H1 (cell line): ENCODE results near the gene SYNPO. TPM values are rescaled to one million over a fixed set of nuclear protein-coding genes. Genes with fewer than 3 reads are reported as not detected.

Experiments
- CTCF ChIA-PET: fragments of 300-600 bp; sonication (Branson Sonifier 250); formaldehyde crosslinking; loops from one replicate; lab custom pipeline; 2021; ENCODE audit not compliant: partially characterized antibody; lab: Charles Lee
- POLR2A ChIA-PET: fragments of 300-600 bp; sonication (Branson Sonifier 250); formaldehyde crosslinking; loops from one replicate; lab custom pipeline; 2021; ENCODE audit warnings: inconsistent platforms; ENCODE audit not compliant: partially characterized antibody; lab: Charles Lee
- DNase-seq, 2 experiments: peaks; one replicate each; pipeline versions ENCODE4 v3.0.0 to v3.0.0-alpha.2; 2010 to 2022; ENCODE audit warnings: low spot score in 2 of 2, low read depth in 1 of 2, mixed read lengths in 1 of 2
- FAIRE-seq: peaks from 2 replicates; lab custom pipeline; 2011; peaks lifted over from hg19 to GRCh38; lab: Jason Lieb, UNC
- H2AFZ ChIP-seq: 2 replicates; pipeline ENCODE4 v1.8.1; 2012; ENCODE audit warnings: low read length, inconsistent platforms
- H2AK5ac ChIP-seq: 2 replicates; pipeline ENCODE4 v1.6.1; 2013; ENCODE audit warnings: low read depth, low read length
- H2BK120ac ChIP-seq: replicated peaks from 2 replicates; pipeline ENCODE3; 2013; ENCODE audit warnings: low read depth, low read length, inconsistent platforms
- H2BK12ac ChIP-seq: 2 replicates; pipeline ENCODE4 v1.6.1; 2013; ENCODE audit warnings: low read depth, low read length
- H2BK15ac ChIP-seq: 2 replicates; pipeline ENCODE4 v1.6.1; 2013; ENCODE audit warnings: low read length
- H2BK20ac ChIP-seq: 2 replicates; pipeline ENCODE4 v1.6.1; 2013; ENCODE audit warnings: low read length
- H2BK5ac ChIP-seq: 2 replicates; pipeline ENCODE4 v1.6.1; 2013; ENCODE audit warnings: low read depth, low read length
- H3K14ac ChIP-seq: 2 replicates; pipeline ENCODE4 v1.6.1; 2013; ENCODE audit warnings: inconsistent platforms; ENCODE audit not compliant: insufficient read length
- H3K18ac ChIP-seq: 2 replicates; pipeline ENCODE4 v1.6.1; 2013; ENCODE audit warnings: low read length; ENCODE audit errors: extremely low read depth
- H3K23ac ChIP-seq: 2 replicates; pipeline ENCODE4 v1.6.1; 2013; ENCODE audit warnings: inconsistent platforms; ENCODE audit not compliant: insufficient read length
- H3K23me2 ChIP-seq: 2 replicates; pipeline ENCODE4 v1.6.1; 2013; ENCODE audit warnings: low read depth, low read length
- H3K27ac ChIP-seq: 2 replicates; pipeline ENCODE4 v1.6.1; 2011; ENCODE audit warnings: low read depth, low read length, inconsistent platforms
- H3K27me3 ChIP-seq, 4 experiments: replicated peaks in 1 of 4; 1 replicate in 1 of 4; 2 replicates in 3 of 4; pipeline versions ENCODE4 v1.6.1 to v1.8.1; 2011 to 2013; ENCODE audit warnings: low read length in 3 of 4, mild to moderate bottlenecking in 3 of 4, inconsistent platforms in 2 of 4, mixed read lengths in 2 of 4, moderate library complexity in 1 of 4; ENCODE audit not compliant: control insufficient read depth in 3 of 4, insufficient read depth in 3 of 4; ENCODE audit errors: extremely low read depth in 1 of 4
- H3K36me3 ChIP-seq, 4 experiments: 2 replicates each; pipeline versions ENCODE4 v1.6.1 to v1.8.1; 2011 to 2013; ENCODE audit warnings: mild to moderate bottlenecking in 4 of 4, low read length in 3 of 4, moderate library complexity in 2 of 4, control low read depth in 1 of 4, inconsistent platforms in 1 of 4; ENCODE audit not compliant: insufficient read depth in 4 of 4, control insufficient read depth in 2 of 4
- H3K4ac ChIP-seq: replicated peaks from 2 replicates; pipeline ENCODE3; 2013; ENCODE audit warnings: low read length, low read depth, mixed read lengths, inconsistent platforms; ENCODE audit not compliant: insufficient read length
- H3K4me1 ChIP-seq, 4 experiments: replicated peaks in 1 of 4; 1 replicate in 1 of 4; 2 replicates in 3 of 4; pipeline versions ENCODE4 v1.6.1 to v1.8.1; 2011 to 2013; ENCODE audit warnings: low read length in 3 of 4, inconsistent platforms in 2 of 4, mixed read lengths in 1 of 4; ENCODE audit not compliant: insufficient read depth in 4 of 4, control insufficient read depth in 3 of 4
- H3K4me2 ChIP-seq, 2 experiments: 2 replicates each; pipeline versions ENCODE4 v1.6.1 to v1.8.1; 2011 to 2013; ENCODE audit warnings: low read depth in 2 of 2, low read length in 2 of 2, control low read depth in 1 of 2, inconsistent platforms in 1 of 2, mild to moderate bottlenecking in 1 of 2; ENCODE audit not compliant: insufficient read depth in 1 of 2
- H3K4me3 ChIP-seq, 4 experiments: fragments of 200-600, 300-600 bp in 1 of 4; sonication (generic), shearing (Covaris generic), sonication (Bioruptor Twin) in 1 of 4; 2 replicates each; pipeline versions ENCODE4 v1.5.1 to v1.8.1; 2011 to 2016; ENCODE audit warnings: low read length in 4 of 4, low read depth in 3 of 4, control low read depth in 2 of 4, inconsistent platforms in 2 of 4, mild to moderate bottlenecking in 2 of 4, mixed read lengths in 1 of 4, moderate library complexity in 1 of 4; ENCODE audit not compliant: insufficient read depth in 2 of 4; ENCODE audit errors: extremely low read depth in 1 of 4
- H3K56ac ChIP-seq: replicated peaks from 2 replicates; pipeline ENCODE3; 2013; ENCODE audit warnings: low read depth, mild to moderate bottlenecking, mixed read lengths, low read length, inconsistent platforms; ENCODE audit not compliant: insufficient read length
- H3K79me1 ChIP-seq: 2 replicates; pipeline ENCODE4 v1.6.1; 2013; ENCODE audit warnings: low read depth, low read length, control low read depth
- H3K79me2 ChIP-seq, 2 experiments: 2 replicates each; pipeline versions ENCODE4 v1.6.1 to v1.8.1; 2012 to 2013; ENCODE audit warnings: low read length in 2 of 2, mild to moderate bottlenecking in 2 of 2, inconsistent platforms in 1 of 2; ENCODE audit not compliant: insufficient read depth in 2 of 2, control insufficient read depth in 1 of 2
- H3K9ac ChIP-seq, 4 experiments: replicated peaks in 1 of 4; 1 replicate in 1 of 4; 2 replicates in 3 of 4; pipeline versions ENCODE4 v1.6.1 to v1.8.1; 2011 to 2013; ENCODE audit warnings: low read depth in 3 of 4, low read length in 3 of 4, control low read depth in 2 of 4, mild to moderate bottlenecking in 2 of 4, moderate library complexity in 2 of 4, inconsistent platforms in 1 of 4; ENCODE audit errors: extremely low read depth in 1 of 4
- H3K9me3 ChIP-seq, 2 experiments: 2 replicates each; pipeline versions ENCODE4 v1.6.1 to v1.8.1; 2012 to 2013; ENCODE audit warnings: mild to moderate bottlenecking in 2 of 2, moderate library complexity in 2 of 2, control low read depth in 1 of 2, inconsistent platforms in 1 of 2, low read depth in 1 of 2, low read length in 1 of 2, mixed read lengths in 1 of 2; ENCODE audit not compliant: insufficient read depth in 2 of 2
- H4K20me1 ChIP-seq, 2 experiments: replicated peaks in 1 of 2; 2 replicates each; pipeline versions ENCODE3 to v1.8.1; 2011 to 2013; ENCODE audit warnings: inconsistent platforms in 2 of 2, low read length in 2 of 2, mild to moderate bottlenecking in 1 of 2; ENCODE audit not compliant: insufficient read depth in 2 of 2, control insufficient read depth in 1 of 2
- H4K5ac ChIP-seq: 2 replicates; pipeline ENCODE4 v1.6.1; 2013; ENCODE audit warnings: low read length, low read depth, mixed read lengths, inconsistent platforms; ENCODE audit not compliant: insufficient read length
- H4K8ac ChIP-seq: 2 replicates; pipeline ENCODE4 v1.8.0; 2013; ENCODE audit warnings: mild to moderate bottlenecking, moderate library complexity, low read length, inconsistent platforms; ENCODE audit not compliant: insufficient read depth; ENCODE audit errors: extremely low read depth
- H4K91ac ChIP-seq: replicated peaks from 2 replicates; pipeline ENCODE3; 2013; ENCODE audit warnings: low read length, mixed read lengths, inconsistent platforms; ENCODE audit not compliant: insufficient read length
- ASH2L ChIP-seq: fragments of 200-600, 300-600 bp; sonication (generic); IDR thresholded peaks from one replicate; pipeline ENCODE4 v1.7.1; 2017; ENCODE audit warnings: low read length
- CTCF ChIP-seq, 3 experiments: IDR thresholded peaks; 1 replicate in 2 of 3; 2 replicates in 1 of 3; pipeline versions ENCODE4 v1.5.1 to v1.6.1; 2011; ENCODE audit warnings: low read length in 3 of 3, mild to moderate bottlenecking in 3 of 3, inconsistent platforms in 2 of 3, low read depth in 1 of 3, moderate library complexity in 1 of 3; ENCODE audit not compliant: insufficient read depth in 1 of 3; ENCODE audit errors: control extremely low read depth in 1 of 3
- RAD21 ChIP-seq, 2 experiments: IDR thresholded peaks in 1 of 2; conservative IDR thresholded peaks in 1 of 2; 2 replicates each; pipeline ENCODE4 v1.6.1; 2011; ENCODE audit warnings: low read depth in 2 of 2, low read length in 2 of 2, improper control_type of control experiment in 1 of 2, inconsistent platforms in 1 of 2, mild to moderate bottlenecking in 1 of 2, moderate library complexity in 1 of 2
- YY1 ChIP-seq: IDR thresholded peaks from 2 replicates; pipeline ENCODE4 v1.6.1; 2011; ENCODE audit warnings: low read depth, mild to moderate bottlenecking, low read length
- WGBS, 2 experiments: shearing (Covaris generic) in 1 of 2; methylation state at CpG; one replicate each; pipeline versions ENCODE4 v1.1.6 to v1.1.7; 2013 to 2015; ENCODE audit warnings: low lambda C conversion rate in 2 of 2, mixed read lengths in 2 of 2, inconsistent platforms in 1 of 2, low coverage in 1 of 2, missing lambda C conversion rate in 1 of 2; ENCODE audit not compliant: insufficient replicate concordance in 2 of 2, insufficient coverage in 1 of 2, insufficient read length in 1 of 2; ENCODE audit errors: extremely low coverage in 1 of 2, missing lambda C conversion rate in 1 of 2; 5-methylcytosine and 5-hydroxymethylcytosine counted together
- polyA plus RNA-seq, 7 experiments: library from polyadenylated mRNA; depleted of rRNA in 3 of 7; stranded (reverse) in 5 of 7; unstranded in 2 of 7; fragments of >200 nt in 5 of 7; fragments of 200-250 nt in 2 of 7; gene quantifications; 1 replicate in 5 of 7; 2 replicates in 1 of 7; 4 replicates in 1 of 7; pipeline versions ENCODE4 v1.2.1 to v1.2.3, GENCODE V29; 2011 to 2013; ENCODE audit warnings: missing spikeins in 2 of 7, mixed read lengths in 2 of 7
- total RNA-seq: library from RNA; stranded (reverse); fragmentation: NEBNext Ultra II Directional; extraction: Animal tissue kit (Norgen Biotek cat#: 25700); gene quantifications from 2 replicates; pipeline ENCODE4 v1.2.1, GENCODE V29; 2021

Gene SYNPO
- total and polyA plus RNA-seq, 2 of the 8 experiments (the other 6 are each of a cell fraction or from before 2014, with no cell fraction given) = 2.3 TPM

- DNase-seq = no peak
- CTCF ChIA-PET = interaction anchor here (0.7 to 20.1 kb wide), 24 partner anchors 3 to 204 kb away, joined by 3 to 303 read pairs (median 4); partner anchors contain the start of genes MYOZ3, RPS14 and SYNPO
- H3K23ac ChIP-seq = no peak overlapping the region
- no peaks in the 10 kb centered on the region for H3K9me3 ChIP-seq
- H2BK12ac ChIP-seq = no peak overlapping the region
- H3K79me2 ChIP-seq = no peaks in the 10 kb centered on the region
- no peak overlapping the region for H4K8ac ChIP-seq
- H4K91ac ChIP-seq = no peak overlapping the region
- no peaks in the 10 kb centered on the region for H4K20me1 ChIP-seq
- H2BK20ac ChIP-seq = no peak overlapping the region
- no peak overlapping the region for H3K56ac ChIP-seq
- H4K5ac ChIP-seq = no peak overlapping the region
- no peak overlapping the region for H2BK120ac ChIP-seq
- TF ChIP-seq ASH2L (no peak), YY1 (no peak), RAD21 (IDR thresholded peaks at IDR 0.05 in 1 of 2, conservative IDR thresholded peaks at IDR 0.05 in 1 of 2; ENCODE audit: low read depth in 2 of 2, low read length in 2 of 2) (peak; percentile 7 to 31; a peak in 2 of 4 replicates), CTCF (IDR thresholded peaks at IDR 0.05; ENCODE audit: control extremely low read depth in 1 of 3, insufficient read depth in 1 of 3, low read depth in 1 of 3, low read length in 3 of 3) (peak in 1 of 3 experiments; percentile 24; a peak in 1 of 4 replicates)
- H3K9ac ChIP-seq = no peak overlapping the region
- no peak overlapping the region for H2AK5ac ChIP-seq
- peaks cover 0 to 4% (median 2%) of the 10 kb centered on the region in 4 experiments; a peak in 4 of 7 replicates for H3K4me1 ChIP-seq
- no peaks in the 10 kb centered on the region for H3K36me3 ChIP-seq
- no peak overlapping the region for H3K27ac ChIP-seq
- FAIRE-seq = no peak
- H3K79me1 ChIP-seq = no peaks in the 10 kb centered on the region
- no peak overlapping the region for H2BK15ac ChIP-seq
- H3K23me2 ChIP-seq = peaks cover 2% of the 10 kb centered on the region; the same call in 1 of the 2 replicates
- no peak overlapping the region for H3K14ac ChIP-seq
- WGBS, 2 experiments = 92% methylated on average over 5 of the region's 5 CpGs; no CpG with 5 or more reads in 1 of the 2 experiments
- no peak overlapping the region for H2BK5ac ChIP-seq
- no peak overlapping the region for H3K4me3 ChIP-seq
- no peak overlapping the region for H2AFZ ChIP-seq
- no peak overlapping the region for H3K4ac ChIP-seq
- POLR2A ChIA-PET = interaction anchor here (1.0 to 1.4 kb wide), 4 partner anchors 9 to 93 kb away, joined by 4 to 7 read pairs (median 6); partner anchors contain the start of gene RBM22
- no peak overlapping the region for H3K4me2 ChIP-seq
- H3K27me3 ChIP-seq = no peaks in the 10 kb centered on the region; a peak in 1 of 7 replicates
- no peak overlapping the region for H3K18ac ChIP-seq
Observed at GRCh38 chr5:150653145-150653761, 12.8 kb downstream of the SYNPO start.
